Cortex of kidney (tissue), 1 donor: ENCODE data around the gene BIN1.

ENCODE experiments used
- DNase-seq: peaks from one replicate; lab custom pipeline; 2025; lab: John Stamatoyannopoulos, UW

The BIN1 gene

GRCh38 chr2:127104166-127104660, 2.7 kb downstream of the BIN1 start:
- no peak for DNase-seq

GRCh38 chr2:127103243-127104165, 3.5 kb downstream of the BIN1 start:
- no peak for DNase-seq

- DNase-seq = no peak
These were observed 4.3 kb downstream of the BIN1 start for GRCh38 chr2:127102521-127103242.

- no peak for DNase-seq
These were observed 5.0 kb downstream of the BIN1 start for GRCh38 chr2:127101756-127102477.

GRCh38 chr2:127101048-127101611, 5.8 kb downstream of the BIN1 start:
- DNase-seq = no peak

GRCh38 chr2:127100251-127101047, 6.5 kb downstream of the BIN1 start:
- DNase-seq = no peak

- no peak for DNase-seq
These were observed 8.2 kb downstream of the BIN1 start for GRCh38 chr2:127098711-127099110.

- no peak for DNase-seq
These were observed 8.9 kb downstream of the BIN1 start for GRCh38 chr2:127097841-127098651.

GRCh38 chr2:127097471-127097765, 9.5 kb downstream of the BIN1 start:
- DNase-seq = no peak

GRCh38 chr2:127096718-127097470, 10.1 kb downstream of the BIN1 start:
- DNase-seq = no peak

GRCh38 chr2:127096280-127096679, 10.7 kb downstream of the BIN1 start:
- DNase-seq = no peak

GRCh38 chr2:127095784-127096183, 11.2 kb downstream of the BIN1 start:
- no peak for DNase-seq

- DNase-seq = no peak
These were observed 11.7 kb downstream of the BIN1 start for GRCh38 chr2:127095367-127095641.

- DNase-seq = no peak
These were observed 12.2 kb downstream of the BIN1 start for GRCh38 chr2:127094509-127095366.

GRCh38 chr2:127093648-127094210, 13.2 kb downstream of the BIN1 start:
- no peak for DNase-seq

GRCh38 chr2:127092901-127093516, 13.9 kb downstream of the BIN1 start:
- DNase-seq = no peak

- DNase-seq = no peak
These were observed 14.6 kb downstream of the BIN1 start for GRCh38 chr2:127092306-127092705.

GRCh38 chr2:127091886-127092285, 15.1 kb downstream of the BIN1 start:
- DNase-seq = no peak
